Islet of Langerhans (tissue), 1 donor: Measurements from ENCODE around the gene PPIP5K2.
"Not testable (repeated sequence)": the region's sequence is repeated elsewhere in the genome, so short reads cannot be mapped to it uniquely, and the experiment has no call there.

Experiments used
- FAIRE-seq: peaks from one replicate; lab custom pipeline; 2011; peaks lifted over from hg19 to GRCh38; lab: Jason Lieb, UNC

PPIP5K2 gene

DNA sequence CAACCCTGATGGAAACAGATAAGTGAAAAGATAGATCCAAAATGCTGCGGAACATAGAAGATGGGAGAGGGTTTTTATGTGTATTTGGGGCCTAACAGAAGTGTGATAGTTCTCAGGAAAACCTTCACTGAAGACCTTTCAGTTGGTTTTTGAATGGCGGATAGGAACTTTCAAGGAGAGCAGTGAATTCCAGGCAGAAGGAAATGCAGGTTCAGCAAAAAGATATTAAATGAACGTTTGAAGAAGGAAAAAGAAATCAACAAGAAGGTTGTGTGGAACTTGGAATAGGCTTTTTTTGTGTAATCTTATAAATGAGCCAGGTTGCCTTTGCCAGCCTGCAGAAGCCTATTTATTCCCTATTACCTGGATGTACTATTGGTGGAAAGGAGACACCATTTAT is 2.1 kb downstream of the PPIP5K2 start:
- no peak for FAIRE-seq

DNA sequence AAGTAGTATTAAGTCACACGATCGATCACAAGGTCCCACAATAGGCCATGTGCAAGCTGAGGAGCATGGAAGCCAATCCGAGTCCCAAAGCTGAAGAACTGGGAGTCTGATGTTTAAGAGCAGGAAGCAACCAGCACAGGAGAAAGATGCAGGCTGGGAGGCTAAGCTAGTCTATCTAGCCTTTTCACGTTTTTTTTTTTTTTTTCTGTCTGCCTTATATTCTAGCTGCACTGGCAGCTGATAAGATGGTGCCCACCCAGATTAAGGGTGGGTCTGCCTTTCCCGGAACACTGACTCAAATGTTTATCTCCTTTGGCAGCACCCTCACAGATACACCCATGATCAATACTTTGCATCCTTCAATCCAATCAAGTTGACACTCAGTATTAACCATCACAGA is 6.5 kb downstream of the PPIP5K2 start:
- no peak for FAIRE-seq

DNA sequence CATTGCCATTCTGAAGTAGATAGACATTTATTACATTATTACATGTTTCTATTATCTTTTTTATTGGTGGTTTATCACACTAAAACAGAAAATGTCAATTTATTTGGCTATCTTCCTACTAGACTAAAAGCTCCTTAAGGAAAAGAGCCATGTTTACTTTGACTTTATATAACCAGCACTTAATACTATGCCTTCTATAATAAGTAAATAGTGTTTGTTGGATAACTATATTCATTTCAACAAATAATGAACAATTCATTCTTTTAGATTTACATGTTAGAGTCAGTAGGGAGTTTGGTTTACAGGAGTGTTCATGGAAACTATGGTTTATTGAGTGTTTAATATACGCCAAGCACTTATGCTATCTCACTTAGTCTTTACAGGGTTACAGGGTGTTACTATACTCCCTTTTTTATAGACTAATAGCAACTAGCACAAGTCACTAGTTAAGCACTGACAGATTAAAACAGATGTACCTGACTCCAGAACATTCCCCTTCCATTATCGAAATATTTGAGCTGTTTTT is 7.3 kb downstream of the PPIP5K2 start:
- FAIRE-seq = no peak

DNA sequence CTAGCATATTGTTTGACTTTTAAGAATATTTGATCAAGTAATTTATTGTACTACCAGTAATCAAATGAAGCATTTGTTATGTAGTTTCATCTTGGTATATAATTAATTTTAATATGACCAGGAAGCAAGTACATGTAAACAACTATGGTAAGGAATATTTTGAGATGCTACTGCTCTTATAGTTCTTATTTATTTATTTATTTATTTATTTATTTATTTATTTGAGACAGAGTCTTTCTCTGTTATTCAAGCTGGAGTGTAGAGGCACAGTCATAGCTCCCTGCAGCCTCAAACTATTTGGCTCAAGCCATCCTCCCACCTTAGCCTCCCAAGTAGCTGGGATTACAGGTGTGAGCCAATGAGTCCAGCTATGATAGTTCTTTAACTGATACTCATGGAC is 8.1 kb downstream of the PPIP5K2 start:
- no peak for FAIRE-seq

DNA sequence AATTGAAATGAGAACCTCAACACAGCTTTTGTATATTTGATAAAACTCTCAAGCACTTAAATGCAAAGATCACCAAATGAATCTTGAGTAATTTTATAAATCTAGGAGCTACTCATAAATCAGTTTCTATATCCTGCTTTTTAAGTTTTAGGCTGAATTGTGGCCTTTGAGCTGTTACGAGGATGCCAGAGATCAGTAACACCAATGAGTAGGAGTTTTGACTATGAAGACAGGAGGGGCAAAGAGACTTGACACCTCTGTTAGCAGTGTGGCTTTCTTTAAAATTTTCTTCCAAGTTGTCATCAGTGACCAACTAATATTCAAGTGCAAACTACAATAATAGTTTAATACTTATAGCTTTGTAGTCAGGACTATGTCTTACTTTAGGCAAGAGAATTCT is 12.6 kb downstream of the PPIP5K2 start:
- FAIRE-seq = no peak

DNA sequence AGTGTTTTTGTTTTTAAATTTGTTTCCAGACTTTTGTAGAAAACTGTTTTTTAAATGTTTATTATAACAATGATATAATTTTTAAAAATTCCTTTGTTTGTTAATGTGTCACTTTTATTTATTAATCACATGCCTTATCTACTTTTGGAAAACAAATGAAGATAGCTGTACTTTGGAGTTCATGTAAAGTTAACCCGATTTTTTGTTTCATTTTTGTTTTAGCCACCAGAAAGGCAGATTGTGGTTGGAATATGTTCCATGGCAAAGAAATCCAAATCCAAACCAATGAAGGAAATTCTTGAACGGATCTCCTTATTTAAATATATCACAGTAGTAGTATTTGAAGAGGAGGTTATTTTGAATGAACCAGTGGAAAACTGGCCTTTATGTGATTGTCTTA is 13.1 kb downstream of the PPIP5K2 start:
- no peak for FAIRE-seq

DNA sequence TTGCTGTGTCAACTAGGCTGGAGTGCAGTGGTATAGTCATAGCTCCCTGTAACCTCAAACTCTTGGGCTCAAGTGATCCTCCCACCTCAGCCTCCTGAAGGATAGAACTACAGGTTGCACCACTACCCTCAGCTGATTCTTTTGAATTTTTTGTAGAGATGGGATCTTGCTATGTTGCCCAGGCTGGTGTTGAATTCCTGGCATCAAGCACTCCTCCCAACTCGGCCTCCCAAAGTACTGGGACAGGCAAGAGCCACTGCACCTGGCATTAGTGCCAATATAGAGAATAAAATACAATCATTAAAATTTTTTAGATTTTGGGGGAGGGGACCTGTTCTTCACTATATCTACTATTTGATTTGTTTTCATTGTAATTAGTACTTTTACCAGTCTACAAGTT is 15.4 kb downstream of the PPIP5K2 start:
- no peak for FAIRE-seq

DNA sequence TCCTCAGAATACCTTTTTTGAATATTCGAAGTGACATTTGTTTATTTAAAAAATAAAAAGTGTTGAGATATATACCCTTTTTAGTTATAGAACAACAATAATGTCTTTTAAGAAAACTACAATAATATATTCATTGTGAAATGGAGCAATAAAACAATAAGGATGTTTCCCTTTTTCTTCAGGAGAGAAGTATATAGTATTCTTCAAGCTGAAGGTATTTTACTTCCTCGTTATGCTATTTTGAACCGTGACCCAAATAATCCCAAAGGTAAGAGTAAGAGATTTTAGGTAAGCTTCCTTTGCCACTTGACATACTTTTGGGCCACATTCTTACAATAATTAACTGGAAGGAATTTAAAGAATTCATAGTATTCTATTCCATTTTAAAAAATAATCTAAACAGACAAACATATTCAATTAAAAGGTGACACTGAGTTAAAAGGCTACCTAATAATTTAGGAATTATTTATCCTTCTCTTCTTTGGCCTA is 18.1 kb downstream of the PPIP5K2 start:
- FAIRE-seq = no peak

DNA sequence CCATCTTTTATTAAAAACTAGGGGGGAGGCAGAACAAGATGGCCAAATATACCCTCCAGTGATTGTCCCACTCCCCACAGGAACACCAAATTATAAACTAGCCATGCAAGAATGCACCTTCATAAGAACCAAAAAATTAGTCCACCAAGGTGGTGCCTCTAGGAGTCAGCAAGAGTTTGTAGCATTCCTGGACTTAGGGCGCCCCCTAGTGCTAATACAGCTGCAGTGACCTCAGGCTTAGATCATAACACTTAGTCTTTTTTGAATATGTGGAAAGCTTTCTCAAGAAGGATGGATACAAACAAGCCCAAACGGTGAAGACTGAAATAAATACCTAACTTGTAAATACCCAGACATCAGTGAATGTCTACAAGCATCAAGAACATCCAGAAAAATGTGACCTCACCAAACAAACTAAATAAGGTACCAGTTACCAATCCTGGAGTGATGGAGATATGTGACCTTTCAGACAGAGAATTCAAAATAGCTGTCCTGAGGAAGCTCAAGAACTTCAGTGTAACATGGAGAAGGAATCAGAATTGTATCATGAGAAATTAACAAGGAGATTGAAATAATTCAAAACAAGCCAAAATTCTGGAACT is 19.3 kb downstream of the PPIP5K2 start:
- FAIRE-seq = peak; percentile 88

DNA sequence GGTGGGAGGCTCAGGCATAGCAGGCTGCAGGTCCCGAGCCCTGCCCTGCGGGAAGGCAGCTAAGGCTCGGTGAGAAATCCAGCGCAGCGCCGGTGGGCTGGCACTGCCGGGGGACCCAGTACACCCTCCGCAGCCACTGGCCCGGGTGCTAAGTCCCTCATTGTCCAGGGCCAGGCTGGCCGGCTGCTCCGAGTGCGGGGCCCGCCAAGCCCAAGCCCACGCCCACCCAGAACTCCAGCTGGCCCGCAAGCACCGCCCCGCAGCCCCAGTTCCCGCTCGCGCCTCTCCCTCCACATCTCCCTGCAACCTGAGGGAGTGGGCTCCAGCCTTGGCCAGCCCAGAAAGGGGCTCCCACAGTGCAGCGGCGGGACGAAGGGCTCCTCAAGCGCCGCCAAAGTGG is 22.0 kb downstream of the PPIP5K2 start:
- FAIRE-seq = not testable (repeated sequence)

DNA sequence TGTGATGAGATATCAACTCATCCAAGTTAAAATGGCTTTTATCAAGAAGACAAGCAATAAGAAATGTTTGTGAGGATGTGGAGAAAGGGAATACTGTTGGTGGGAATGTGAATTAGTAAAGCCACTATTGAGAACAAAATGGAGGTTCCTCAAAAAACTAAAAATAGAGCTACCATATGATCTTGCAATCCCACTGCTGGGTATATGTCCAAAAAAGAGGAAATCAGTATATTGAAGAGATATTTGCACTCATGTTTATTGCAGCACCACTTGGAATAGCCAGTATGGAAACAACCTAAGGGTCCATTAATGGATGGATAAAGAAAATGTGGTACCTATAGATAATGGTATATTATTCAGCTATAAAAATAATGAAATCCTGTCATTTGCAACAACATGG is 25.1 kb downstream of the PPIP5K2 start:
- no peak for FAIRE-seq

DNA sequence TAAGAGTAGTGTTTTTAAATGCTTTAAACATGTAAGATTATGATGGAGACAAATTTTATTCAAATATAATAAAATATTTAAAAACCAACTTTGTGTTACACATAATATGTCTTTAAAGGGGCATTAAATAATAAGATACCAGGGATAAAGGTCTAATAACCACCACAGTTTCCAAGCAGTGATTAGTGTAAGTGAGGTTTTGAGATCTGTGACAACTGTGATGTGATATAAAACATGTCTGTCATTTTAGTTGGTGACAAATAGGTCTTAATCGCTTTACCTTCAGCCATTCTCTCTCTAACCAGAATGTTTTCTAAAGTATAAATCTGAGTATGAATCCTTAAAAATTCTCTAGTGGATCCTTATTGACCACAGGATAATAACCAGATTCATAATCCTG is 28.1 kb downstream of the PPIP5K2 start:
- no peak for FAIRE-seq

DNA sequence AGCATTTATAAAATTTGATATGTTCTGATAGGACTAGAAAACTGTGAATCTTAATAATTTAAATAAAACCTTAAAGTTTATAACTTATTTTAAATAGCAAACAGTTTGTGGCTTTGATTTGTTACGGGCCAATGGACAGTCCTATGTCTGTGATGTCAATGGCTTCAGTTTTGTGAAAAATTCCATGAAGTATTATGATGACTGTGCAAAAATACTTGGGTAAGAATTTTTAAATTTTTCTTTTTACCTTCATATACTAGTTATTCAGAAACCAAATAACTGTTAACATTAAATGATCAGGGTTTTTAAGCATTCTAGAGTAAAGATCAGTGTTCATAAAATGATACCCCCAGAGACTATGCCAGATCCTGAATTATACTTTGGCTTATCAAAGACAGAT is 31.1 kb downstream of the PPIP5K2 start:
- FAIRE-seq = no peak

DNA sequence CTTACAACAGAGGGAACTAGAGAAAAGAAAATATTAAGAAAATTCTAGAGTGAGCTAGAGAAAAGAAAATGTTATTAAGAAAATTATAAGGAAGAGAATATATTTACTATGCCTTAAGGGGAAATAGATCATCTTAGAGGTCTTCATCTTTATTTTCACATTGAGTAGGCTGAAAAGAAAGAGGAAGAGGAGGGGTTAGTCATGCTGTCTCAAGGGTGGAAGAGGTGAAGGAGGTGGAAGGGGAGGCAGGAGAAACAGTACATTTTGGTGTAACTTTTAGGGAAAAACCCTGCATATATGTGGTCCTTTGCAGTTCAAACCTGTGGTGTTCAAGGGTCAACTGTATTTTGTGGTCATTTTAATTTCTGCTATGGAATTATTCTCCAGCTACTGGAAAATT is 46.6 kb downstream of the PPIP5K2 start:
- no peak for FAIRE-seq

DNA sequence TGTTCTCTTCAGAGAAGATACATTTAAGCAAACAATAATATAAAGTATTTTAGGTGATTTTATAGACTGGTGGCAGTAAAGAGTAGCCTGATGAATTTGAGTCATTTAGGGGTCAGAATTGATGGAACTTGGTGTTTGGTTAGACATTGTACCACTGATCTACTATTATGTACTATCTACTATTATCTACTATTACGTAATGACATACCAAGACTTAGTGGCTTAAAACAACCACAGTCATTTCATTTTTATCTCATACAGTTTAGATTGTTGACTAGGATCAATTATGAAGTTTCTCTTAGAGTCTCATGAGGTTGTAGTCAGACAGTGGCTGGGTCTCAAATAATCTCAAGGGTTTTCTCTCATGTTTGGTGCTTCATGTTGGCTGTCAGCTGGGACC is 54.0 kb downstream of the PPIP5K2 start:
- FAIRE-seq = no peak

DNA sequence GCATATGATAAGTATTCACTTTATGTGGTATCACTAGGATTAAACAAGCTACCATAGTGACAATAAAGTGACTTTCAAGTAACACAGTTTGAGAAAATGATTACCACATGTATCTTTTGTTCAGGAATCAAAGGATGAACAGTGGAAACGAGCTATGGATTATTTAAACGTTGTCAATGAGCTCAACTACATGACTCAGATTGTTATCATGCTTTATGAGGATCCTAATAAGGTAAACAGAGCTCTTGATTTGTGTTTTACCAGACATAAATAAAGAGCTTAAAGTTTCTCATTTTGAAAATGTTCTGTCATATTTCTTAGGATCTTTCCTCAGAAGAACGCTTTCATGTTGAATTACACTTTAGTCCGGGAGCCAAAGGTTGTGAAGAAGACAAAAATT is 57.4 kb downstream of the PPIP5K2 start:
- FAIRE-seq = no peak

DNA sequence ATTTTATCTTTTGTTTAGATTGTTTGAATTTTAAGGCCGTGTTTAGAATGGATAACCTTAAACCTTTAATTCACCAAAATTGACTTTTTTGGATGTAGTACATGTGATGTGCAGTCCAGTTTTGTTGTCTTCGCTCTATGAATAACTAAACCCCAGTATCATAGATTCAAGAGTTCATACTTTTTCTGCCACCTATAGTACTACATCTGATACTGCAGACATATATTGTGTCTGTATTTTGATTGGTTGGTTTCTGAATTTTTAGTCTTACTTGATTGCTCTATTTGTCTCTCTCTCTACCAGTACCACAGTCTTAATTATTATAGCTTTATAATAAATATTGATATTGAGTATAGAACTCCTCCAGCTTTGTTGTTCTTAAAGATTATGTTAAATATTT is 58.1 kb downstream of the PPIP5K2 start:
- no peak for FAIRE-seq

DNA sequence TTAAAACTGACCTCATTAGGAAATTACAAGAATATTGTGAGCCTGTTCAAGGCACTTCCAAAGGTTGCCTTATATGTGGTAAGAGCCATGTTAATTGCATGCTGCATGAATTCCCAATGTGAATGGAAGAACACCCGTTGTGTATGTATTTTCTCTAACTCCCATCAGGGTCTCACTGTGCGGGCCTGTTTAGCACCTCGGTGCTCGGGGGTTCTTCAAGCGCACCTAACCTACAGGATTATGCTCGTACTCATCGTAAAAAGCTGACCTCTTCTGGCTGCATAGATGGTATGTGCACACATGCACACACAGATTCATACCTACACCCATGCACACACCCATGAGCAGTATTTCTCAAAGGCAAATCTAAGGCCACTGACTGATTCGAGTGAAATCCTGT is 66.1 kb downstream of the PPIP5K2 start:
- FAIRE-seq = no peak

DNA sequence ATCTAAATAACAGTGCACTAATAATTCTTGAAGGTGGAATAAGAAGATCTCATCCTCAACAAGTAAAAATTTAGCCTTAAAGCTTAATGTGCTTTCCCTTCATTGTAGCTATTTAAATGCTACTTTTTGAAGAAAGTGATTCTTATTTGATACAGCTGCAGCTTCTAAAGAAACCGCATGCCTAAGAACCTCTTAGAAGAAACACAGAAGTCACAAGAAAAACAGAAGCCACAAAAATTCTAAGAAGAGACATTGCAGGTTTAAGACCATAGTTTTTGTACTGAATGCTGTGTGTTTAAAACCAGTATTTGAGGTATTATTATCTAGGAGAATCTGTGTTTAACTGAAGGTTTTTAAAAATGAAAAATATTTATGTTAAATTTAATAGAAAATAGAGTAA is 68.3 kb downstream of the PPIP5K2 start:
- no peak for FAIRE-seq

DNA sequence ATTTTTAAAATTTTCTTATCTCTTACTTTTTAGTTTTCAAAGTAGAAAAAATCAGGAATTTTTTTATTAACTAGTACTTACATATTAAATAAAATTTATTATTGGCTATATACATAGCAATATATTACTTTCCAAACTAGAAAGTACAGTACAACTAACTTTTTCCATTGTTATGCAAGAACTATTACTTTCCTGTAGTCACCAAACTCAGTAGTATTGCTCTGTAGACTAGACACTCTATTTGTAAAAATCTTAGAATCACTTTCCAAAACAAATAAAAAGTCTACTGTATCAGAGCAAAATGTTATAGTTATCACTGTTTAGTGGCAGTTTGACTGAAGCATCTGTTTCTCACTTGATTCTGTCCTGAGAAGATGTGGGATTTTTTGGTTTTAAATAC is 83.1 kb downstream of the PPIP5K2 start:
- no peak for FAIRE-seq

DNA sequence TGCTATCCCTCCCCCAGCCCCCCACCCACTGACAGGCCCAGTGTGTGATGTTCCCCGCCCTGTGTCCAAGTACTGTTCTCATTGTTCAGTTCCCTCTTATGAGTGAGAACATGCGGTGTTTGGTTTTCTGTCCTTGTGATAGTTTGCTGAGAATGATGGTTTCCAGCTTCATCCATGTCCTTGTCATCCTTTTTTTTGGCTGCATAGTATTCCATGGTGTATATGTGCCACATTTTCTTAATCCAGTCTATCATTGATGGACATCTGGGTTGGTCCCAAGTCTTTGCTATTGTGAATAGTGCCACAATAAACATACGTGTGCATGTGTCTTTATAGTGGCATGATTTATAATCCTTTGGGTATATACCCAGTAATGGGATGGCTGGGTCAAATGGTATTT is 84.9 kb downstream of the PPIP5K2 start:
- FAIRE-seq = not testable (repeated sequence)

DNA sequence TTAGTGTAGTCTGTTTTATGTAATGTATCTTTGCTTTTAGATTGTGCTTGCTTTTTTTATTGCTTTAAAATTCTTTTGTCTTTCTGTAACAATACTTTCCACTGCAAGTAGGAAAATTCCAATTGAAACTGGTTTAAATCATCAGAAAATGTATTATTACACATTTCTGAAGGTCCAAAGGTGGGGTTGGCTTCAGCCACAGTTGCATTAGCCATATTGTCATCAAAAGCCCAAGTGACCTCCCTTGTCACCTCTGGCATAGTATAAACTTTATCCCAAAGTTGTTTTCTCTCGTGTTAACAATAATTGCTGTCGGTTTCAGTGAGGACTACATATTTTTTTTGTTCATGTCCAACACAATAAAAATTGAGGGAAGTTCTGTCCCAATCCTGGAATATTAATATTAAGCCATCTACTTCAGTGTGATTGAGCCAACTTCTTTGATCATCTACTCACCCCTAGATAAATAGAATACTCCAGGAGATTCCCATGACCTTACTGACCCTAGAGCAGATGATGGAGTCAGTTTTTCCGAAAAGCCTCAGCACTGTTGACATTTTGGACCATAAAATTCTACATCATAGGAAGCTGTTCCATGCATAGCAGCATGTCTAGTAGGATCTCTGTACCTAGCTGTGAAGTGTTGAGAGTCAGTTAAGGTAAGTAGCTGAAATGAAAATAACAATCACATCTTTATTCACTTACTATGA is 86.0 kb downstream of the PPIP5K2 start:
- no peak for FAIRE-seq

DNA sequence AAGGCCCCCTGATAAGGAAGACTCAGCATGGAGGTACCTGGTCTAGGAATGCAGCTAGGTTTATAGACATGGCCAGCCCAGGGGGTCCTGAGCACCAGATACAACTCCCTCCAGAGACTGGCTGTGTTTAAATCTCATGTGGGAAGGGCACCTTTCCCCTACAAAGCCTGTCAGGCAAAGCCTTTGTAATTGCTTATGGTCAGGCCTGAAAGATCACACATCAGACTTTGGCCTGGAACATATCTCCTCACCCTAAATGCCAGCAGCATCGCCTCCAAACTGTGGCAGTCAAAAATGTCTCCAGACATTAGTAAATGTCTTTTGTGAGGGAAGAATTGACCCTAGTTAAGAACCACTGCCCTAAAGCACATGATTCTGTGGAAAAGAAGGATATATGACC is 86.9 kb downstream of the PPIP5K2 start:
- FAIRE-seq = no peak

DNA sequence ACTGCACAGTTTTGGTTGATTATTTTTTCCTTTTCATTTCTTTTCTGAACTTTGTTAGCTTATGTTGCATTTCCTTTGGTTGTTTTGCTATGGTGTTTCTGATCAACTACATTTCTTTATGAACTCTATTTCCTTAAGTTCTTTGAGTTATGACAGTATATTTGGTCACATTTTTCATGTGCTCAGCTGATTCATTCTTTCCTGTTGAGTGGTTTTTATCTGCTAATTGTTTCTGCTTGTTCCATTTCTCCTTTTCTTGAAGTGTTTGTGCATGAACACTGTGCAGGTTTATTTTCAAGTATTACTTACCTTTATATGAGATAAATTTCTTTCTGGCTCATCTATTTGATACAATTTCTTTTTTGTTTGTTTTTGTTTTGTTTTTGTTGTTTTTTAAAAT is 87.6 kb downstream of the PPIP5K2 start:
- no peak for FAIRE-seq
